Fibroblast of the aortic adventitia (primary cell): ENCODE results near the gene OR10R2. TPM values are rescaled to one million over a fixed set of nuclear protein-coding genes. Genes with fewer than 3 reads are reported as not detected.

ENCODE experiments used
- DNase-seq: peaks from one replicate; pipeline ENCODE4 v3.0.0-alpha.2; 2010; ENCODE audit warnings: low read depth
- H3K4me3 ChIP-seq: 2 replicates; pipeline ENCODE4 v1.5.1; 2011; ENCODE audit warnings: low read depth, mild to moderate bottlenecking, control low read depth, low read length, moderate library complexity
- total RNA-seq: library from RNA; depleted of rRNA; stranded (reverse); fragments of >200 nt; gene quantifications from 2 replicates; pipeline ENCODE4 v1.2.3, GENCODE V29; 2012; ENCODE audit warnings: low replicate concordance
- TF ChIP-seq, protein P1 (sequence below): IDR thresholded peaks from 2 replicates; pipeline ENCODE4 v1.5.1; 2011; ENCODE audit warnings: mild to moderate bottlenecking, low read length, control low read depth, inconsistent platforms; ENCODE audit not compliant: insufficient read depth

OR10R2 gene
- total RNA-seq, 1 donor, result not detected

DNA sequence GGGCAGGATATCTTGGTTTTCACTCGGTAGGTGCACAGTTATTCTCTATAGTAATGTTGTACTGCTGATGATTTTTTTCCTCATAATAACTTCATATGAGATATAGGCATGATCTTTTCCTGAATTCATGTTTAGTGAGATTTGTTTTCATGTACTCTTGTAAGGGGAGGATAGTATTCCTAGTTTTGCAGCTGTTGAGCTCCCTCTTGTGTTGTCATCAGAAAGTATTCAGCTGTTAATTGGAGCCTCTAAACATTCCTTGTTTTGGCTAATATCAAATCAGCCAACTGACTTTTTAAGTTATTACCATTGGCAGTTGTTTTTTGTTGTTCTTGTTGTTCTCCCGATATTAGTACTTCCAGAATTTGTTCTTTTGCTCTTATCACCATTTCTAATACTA, 24.4 kb downstream of the OR10R2 start:
- DNase-seq, result peak; percentile 0
- H3K4me3 ChIP-seq, result no peak overlapping the region
- TF ChIP-seq, protein P1, sequence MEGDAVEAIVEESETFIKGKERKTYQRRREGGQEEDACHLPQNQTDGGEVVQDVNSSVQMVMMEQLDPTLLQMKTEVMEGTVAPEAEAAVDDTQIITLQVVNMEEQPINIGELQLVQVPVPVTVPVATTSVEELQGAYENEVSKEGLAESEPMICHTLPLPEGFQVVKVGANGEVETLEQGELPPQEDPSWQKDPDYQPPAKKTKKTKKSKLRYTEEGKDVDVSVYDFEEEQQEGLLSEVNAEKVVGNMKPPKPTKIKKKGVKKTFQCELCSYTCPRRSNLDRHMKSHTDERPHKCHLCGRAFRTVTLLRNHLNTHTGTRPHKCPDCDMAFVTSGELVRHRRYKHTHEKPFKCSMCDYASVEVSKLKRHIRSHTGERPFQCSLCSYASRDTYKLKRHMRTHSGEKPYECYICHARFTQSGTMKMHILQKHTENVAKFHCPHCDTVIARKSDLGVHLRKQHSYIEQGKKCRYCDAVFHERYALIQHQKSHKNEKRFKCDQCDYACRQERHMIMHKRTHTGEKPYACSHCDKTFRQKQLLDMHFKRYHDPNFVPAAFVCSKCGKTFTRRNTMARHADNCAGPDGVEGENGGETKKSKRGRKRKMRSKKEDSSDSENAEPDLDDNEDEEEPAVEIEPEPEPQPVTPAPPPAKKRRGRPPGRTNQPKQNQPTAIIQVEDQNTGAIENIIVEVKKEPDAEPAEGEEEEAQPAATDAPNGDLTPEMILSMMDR, result no peak

DNA sequence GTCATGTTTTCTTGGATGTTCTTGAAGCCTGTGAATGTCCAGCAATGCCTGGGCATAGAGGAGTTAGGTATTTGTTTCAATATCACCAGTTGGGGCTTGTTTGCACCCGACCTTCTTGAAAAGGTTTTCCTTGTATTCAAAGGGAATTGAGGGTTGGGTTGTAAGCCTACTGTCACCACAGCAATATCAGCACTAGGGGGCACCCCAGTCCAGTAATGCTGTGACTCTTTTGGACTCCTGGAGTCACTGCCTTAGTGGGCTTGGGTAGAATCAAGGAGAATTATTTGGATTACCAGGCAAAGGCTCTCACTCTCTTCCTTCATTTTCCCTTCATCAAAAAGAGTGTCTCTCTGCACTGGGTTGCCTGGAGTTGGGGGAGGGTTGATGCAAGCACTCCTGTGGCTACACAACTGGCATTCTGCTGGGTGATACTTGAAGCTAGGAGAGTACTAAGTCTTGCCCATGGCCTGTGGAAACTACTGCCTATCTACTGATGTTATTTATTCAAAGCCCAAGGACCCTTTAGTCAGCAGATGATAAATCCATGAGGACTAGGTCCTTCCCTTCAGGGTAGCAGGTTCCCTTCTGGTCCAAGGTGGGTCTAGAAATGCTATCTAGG, 34.5 kb downstream of the OR10R2 start:
- TF ChIP-seq, protein P1, result peak; percentile 20
- DNase-seq, result peak; percentile 23
- H3K4me3 ChIP-seq, result no peak overlapping the region

DNA sequence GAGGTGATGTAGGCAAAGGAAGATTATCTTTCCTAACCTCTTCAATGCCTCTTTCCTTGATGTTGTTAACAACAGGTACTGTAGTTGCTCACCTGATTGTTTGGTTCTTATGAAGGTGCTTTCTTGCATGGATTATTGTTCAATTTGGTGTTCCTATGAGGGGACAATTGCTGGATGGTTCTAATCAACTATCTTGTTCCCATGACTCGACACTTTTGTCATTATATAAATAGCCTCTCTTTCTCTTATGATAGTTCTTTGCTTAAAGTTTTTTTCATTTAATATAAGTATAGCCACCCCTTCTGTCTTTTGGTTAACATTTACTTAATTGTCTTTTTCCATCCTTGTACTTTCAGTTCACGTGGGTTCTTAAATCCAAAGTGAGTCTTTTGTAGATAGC, 35.5 kb downstream of the OR10R2 start:
- H3K4me3 ChIP-seq, result no peak overlapping the region
- TF ChIP-seq, protein P1, result no peak
- no peak for DNase-seq

DNA sequence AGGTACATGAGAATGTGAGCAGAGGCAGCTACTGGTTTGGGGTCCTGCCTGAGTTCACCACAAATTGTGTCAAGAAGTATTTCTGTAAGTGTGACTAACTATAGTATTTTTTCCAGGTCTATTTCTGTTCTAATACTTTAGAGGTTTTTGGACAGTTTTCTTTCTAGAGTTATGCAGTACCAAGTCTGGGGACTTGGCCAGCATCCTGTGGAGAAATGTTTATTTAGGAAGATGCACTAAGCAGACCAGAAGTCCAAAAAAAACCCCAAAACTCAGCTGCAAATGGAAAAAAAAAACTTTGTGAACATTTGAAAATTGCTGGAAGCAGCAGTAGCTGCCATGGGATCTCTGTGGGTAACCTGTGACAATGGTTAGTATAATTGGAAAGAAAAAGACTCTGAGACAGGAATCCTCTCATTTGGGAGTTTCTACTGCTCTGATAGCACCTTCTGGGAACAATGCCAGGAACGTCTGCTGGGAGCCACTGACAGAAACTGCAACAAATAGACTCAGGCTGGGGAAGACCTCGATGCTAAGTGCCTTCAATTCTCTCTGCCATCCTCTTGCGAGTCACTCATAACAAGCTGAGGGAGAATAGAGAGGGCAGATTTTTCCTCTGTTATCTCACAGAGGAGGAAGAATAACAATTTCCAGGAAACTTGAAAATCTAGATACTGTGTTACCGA, 37.6 kb downstream of the OR10R2 start:
- no peak overlapping the region for H3K4me3 ChIP-seq
- TF ChIP-seq, protein P1, result no peak
- peak; percentile 2 for DNase-seq

DNA sequence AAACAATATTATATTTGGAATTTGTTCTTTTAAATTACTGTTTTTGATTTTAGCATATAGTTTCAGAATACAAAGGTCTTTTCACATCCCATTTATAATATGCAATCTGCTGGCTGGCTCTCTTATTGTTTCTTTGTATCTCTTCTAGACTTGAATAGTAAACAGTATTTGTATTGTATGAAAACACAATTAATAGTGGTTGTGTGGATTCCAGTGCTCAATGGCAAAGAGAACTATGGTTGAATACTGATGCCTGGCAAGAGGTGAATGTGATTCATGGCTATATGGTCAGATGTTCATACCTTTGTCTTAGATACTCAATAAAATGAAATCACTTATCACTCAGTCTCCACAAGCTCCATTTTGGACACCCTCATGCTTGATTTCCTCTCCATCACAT, 44.9 kb downstream of the OR10R2 start:
- no peak for DNase-seq
- TF ChIP-seq, protein P1, result no peak
- no peak overlapping the region for H3K4me3 ChIP-seq

DNA sequence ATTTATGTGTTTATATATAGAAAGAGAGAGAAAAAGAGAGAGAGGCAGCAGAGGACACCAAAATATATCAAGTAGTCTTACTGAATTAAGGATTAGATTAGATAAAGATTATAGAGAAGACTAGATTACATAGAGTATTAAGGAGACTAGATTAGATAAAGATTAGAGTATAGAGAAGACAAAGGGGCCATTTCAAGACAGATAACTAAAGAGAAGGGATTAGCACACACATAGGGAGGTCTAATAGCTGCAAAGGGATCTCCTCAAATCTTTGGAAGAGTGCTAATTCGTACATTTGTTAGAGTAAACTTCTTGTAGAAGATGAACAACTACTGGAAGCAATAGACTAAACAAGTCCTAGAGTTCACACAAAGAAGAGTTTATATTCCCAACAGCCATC, 48.0 kb downstream of the OR10R2 start:
- DNase-seq, result no peak
- no peak overlapping the region for H3K4me3 ChIP-seq
- TF ChIP-seq, protein P1, result no peak
